Neural cell (in vitro differentiated cells): ENCODE measurements around the gene VANGL1. TPM values are rescaled to one million over a fixed set of nuclear protein-coding genes. Genes with fewer than 3 reads are reported as not detected.

ENCODE experiments used
- H2AFZ ChIP-seq: fragments of 200-600, 300-800 bp; sonication (generic), shearing (Covaris generic); 2 replicates; pipeline ENCODE4 v1.6.0; 2014; ENCODE audit warnings: low read depth, mild to moderate bottlenecking, antibody characterized with exemption, low read length, moderate library complexity
- H3F3A ChIP-seq: fragments of 200-600 bp; shearing (Covaris generic); 2 replicates; pipeline ENCODE4 v1.6.1; 2016; ENCODE audit warnings: mild to moderate bottlenecking, moderate library complexity, mixed read lengths, antibody characterized with exemption, low read length; ENCODE audit not compliant: insufficient read depth, poor library complexity, severe bottlenecking
- H3K27ac ChIP-seq: fragments of 200-600, 300-800 bp; sonication (generic), shearing (Covaris generic); 2 replicates; pipeline ENCODE4 v1.5.1; 2014; ENCODE audit warnings: mild to moderate bottlenecking, low read length, moderate library complexity
- H3K27me3 ChIP-seq: fragments of 300-800, 200-600 bp; sonication (generic), shearing (Covaris generic); 2 replicates; pipeline ENCODE4 v1.6.0; 2014; ENCODE audit warnings: mild to moderate bottlenecking, low read depth, low read length, moderate library complexity; ENCODE audit not compliant: insufficient read depth
- H3K36me3 ChIP-seq: fragments of 300-800, 200-600 bp; sonication (generic), shearing (Covaris generic); 2 replicates; pipeline ENCODE4 v1.5.1; 2014; ENCODE audit warnings: mild to moderate bottlenecking, antibody characterized with exemption, low read length, moderate library complexity; ENCODE audit not compliant: insufficient read depth
- H3K4me2 ChIP-seq: fragments of 300-800, 200-600 bp; sonication (generic), shearing (Covaris generic); 2 replicates; pipeline ENCODE4 v1.6.0; 2014; ENCODE audit warnings: mild to moderate bottlenecking, low read length
- H3K4me3 ChIP-seq: fragments of 300-800, 200-600 bp; sonication (generic), shearing (Covaris generic); 2 replicates; pipeline ENCODE4 v1.5.1; 2014; ENCODE audit warnings: mild to moderate bottlenecking, low read length, moderate library complexity
- H3K79me2 ChIP-seq: fragments of 200-600 bp; shearing (Covaris generic); replicated peaks from 2 replicates; pipeline ENCODE4 v1.6.0; 2014; ENCODE audit warnings: mild to moderate bottlenecking, low read length, moderate library complexity; ENCODE audit not compliant: insufficient read depth
- H3K9ac ChIP-seq: fragments of 300-800, 200-600 bp; sonication (generic), shearing (Covaris generic); 2 replicates; pipeline ENCODE4 v1.6.1; 2016; ENCODE audit warnings: mild to moderate bottlenecking, low read length, mixed read lengths
- H3K9me2 ChIP-seq: fragments of 200-600 bp; shearing (Covaris generic); 2 replicates; pipeline ENCODE4 v1.6.1; 2016; ENCODE audit warnings: mild to moderate bottlenecking, low read length, mixed read lengths; ENCODE audit not compliant: insufficient read depth
- H3K9me3 ChIP-seq: fragments of 200-600, 300-800 bp; sonication (generic), shearing (Covaris generic); 2 replicates; pipeline ENCODE4 v1.6.1; 2016; ENCODE audit warnings: mild to moderate bottlenecking, mixed run types, low read length, moderate library complexity, mixed read lengths
- H4K20me1 ChIP-seq: fragments of 200-600 bp; shearing (Covaris generic); 2 replicates; pipeline ENCODE4 v1.6.1; 2016; ENCODE audit warnings: mild to moderate bottlenecking, mixed run types; ENCODE audit not compliant: insufficient read depth
- CTCF ChIP-seq: fragments of 450-650 bp; IDR thresholded peaks from 2 replicates; pipeline ENCODE4 v1.5.1; 2014; ENCODE audit warnings: antibody characterized with exemption, mild to moderate bottlenecking, moderate library complexity; ENCODE audit not compliant: poor library complexity, severe bottlenecking
- EP300 ChIP-seq: fragments of 450-650 bp; conservative IDR thresholded peaks from 2 replicates; pipeline ENCODE4 v1.6.1; 2014; ENCODE audit warnings: antibody characterized with exemption, mild to moderate bottlenecking, moderate library complexity; ENCODE audit not compliant: poor library complexity, severe bottlenecking
- EZH2 ChIP-seq: fragments of 200-600, 300-800 bp; shearing (Covaris generic), sonication (generic); IDR thresholded peaks from 2 replicates; pipeline ENCODE4 v1.6.1; 2014; ENCODE audit warnings: antibody characterized with exemption, low read length, borderline replicate concordance, mild to moderate bottlenecking; ENCODE audit not compliant: insufficient read depth, poor library complexity, severe bottlenecking
- MXI1 ChIP-seq: fragments of 450-650 bp; conservative IDR thresholded peaks from 2 replicates; pipeline ENCODE4 v1.6.1; 2014; ENCODE audit warnings: antibody characterized with exemption, mild to moderate bottlenecking; ENCODE audit not compliant: poor library complexity, severe bottlenecking
- POLR2AphosphoS5 ChIP-seq: IDR thresholded peaks from 2 replicates; pipeline ENCODE4 v1.6.1; 2012
- RAD21 ChIP-seq: fragments of 450-650 bp; conservative IDR thresholded peaks from 2 replicates; pipeline ENCODE4 v1.6.1; 2014; ENCODE audit warnings: antibody characterized with exemption, mild to moderate bottlenecking, moderate library complexity
- REST ChIP-seq: IDR thresholded peaks from 2 replicates; pipeline ENCODE4 v1.6.1; 2012; ENCODE audit warnings: borderline replicate concordance
- SMC3 ChIP-seq: fragments of 450-650 bp; conservative IDR thresholded peaks from 2 replicates; pipeline ENCODE4 v1.6.1; 2014; ENCODE audit warnings: antibody characterized with exemption, mild to moderate bottlenecking, moderate library complexity; ENCODE audit not compliant: poor library complexity
- TAF1 ChIP-seq: IDR thresholded peaks from 2 replicates; pipeline ENCODE4 v1.6.1; 2012; ENCODE audit warnings: low read depth
- polyA plus RNA-seq: library from polyadenylated mRNA; depleted of rRNA; stranded (reverse); fragments of >200 nt; gene quantifications from 2 replicates; pipeline ENCODE4 v1.2.3, GENCODE V29; 2014

The VANGL1 gene
- polyA plus RNA-seq, 1 donor from 2014 or later, result 0.53 TPM

- no peaks in the 10 kb centered on the region for H4K20me1 ChIP-seq
- no peaks in the 10 kb centered on the region for H3K27me3 ChIP-seq
- no peak overlapping the region for H3K4me2 ChIP-seq
- no peaks in the 10 kb centered on the region for H3K36me3 ChIP-seq
- no peaks in the 10 kb centered on the region for H3K79me2 ChIP-seq
- no peaks in the 10 kb centered on the region for H3K9me3 ChIP-seq
- H3K4me3 ChIP-seq, result no peak overlapping the region
- no peaks in the 10 kb centered on the region for H3F3A ChIP-seq
- H3K27ac ChIP-seq, result no peak overlapping the region
- no peaks in the 10 kb centered on the region for H3K9me2 ChIP-seq
- TF ChIP-seq RAD21 (no peak), TAF1 (no peak), MXI1 (no peak), REST (no peak), EZH2 (no peak), CTCF (no peak), POLR2AphosphoS5 (no peak), SMC3 (no peak), EP300 (no peak)
- H2AFZ ChIP-seq, result no peak overlapping the region
- H3K9ac ChIP-seq, result no peak overlapping the region
Measured at GRCh38 chr1:115660151-115660550, 18.4 kb downstream of the VANGL1 start.

- Histone ChIP-seq H2AFZ (no peak overlapping the region), H3K36me3 (no peaks in the 10 kb centered on the region), H4K20me1 (no peaks in the 10 kb centered on the region), H3K9me2 (no peaks in the 10 kb centered on the region), H3K79me2 (no peaks in the 10 kb centered on the region), H3K9me3 (no peaks in the 10 kb centered on the region), H3K27ac (no peak overlapping the region), H3K4me3 (no peak overlapping the region), H3K4me2 (no peak overlapping the region), H3F3A (no peaks in the 10 kb centered on the region), H3K9ac (no peak overlapping the region), H3K27me3 (no peaks in the 10 kb centered on the region)
- no peak for TF ChIP-seq POLR2AphosphoS5
- no peak for TF ChIP-seq CTCF
- no peak for TF ChIP-seq EZH2
- TF ChIP-seq REST, result no peak
- TF ChIP-seq EP300, result no peak
- no peak for TF ChIP-seq SMC3
- TF ChIP-seq TAF1, result no peak
- no peak for TF ChIP-seq MXI1
- no peak for TF ChIP-seq RAD21
Measured at GRCh38 chr1:115661157-115661556, 19.4 kb downstream of the VANGL1 start.
